NCI-H146 (cell line): ENCODE results near the gene PUS3.
"Not testable (repeated sequence)": the region's sequence is repeated elsewhere in the genome, so short reads cannot be mapped to it uniquely, and the experiment has no call there.

Source experiments
- DNase-seq: peaks from one replicate; lab custom pipeline; 2025; lab: John Stamatoyannopoulos, UW

Gene PUS3

DNA sequence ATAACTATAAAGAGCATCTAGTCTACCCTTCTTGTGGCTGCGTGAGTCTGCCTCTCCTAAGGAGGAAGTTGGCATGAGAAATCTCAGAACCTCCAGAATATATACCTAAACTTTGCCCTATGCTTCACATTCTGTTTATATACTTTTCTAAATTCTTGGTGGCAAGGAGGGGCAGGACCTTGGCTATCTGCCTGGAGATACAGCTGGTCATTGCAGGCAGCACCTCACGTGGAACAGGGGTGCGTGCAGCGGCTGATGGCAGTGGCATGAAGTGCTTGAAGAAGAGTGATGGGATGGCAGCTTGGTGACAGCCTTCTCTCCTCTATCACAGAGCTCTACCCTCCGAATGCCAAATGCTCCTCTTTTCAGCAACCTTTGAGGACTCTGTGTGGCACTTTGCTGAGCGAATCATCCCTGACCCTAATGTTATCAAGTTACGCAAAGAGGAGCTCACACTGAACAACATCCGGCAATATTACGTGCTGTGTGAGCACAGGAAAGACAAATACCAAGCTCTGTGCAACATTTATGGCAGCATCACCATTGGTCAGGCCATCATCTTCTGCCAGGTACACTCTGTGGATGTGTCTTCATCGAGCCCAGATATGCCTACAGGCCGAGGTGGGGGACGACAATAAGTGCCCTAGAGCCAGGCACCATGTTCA lies 13.8 kb upstream of the PUS3 start:
- no peak for DNase-seq

DNA sequence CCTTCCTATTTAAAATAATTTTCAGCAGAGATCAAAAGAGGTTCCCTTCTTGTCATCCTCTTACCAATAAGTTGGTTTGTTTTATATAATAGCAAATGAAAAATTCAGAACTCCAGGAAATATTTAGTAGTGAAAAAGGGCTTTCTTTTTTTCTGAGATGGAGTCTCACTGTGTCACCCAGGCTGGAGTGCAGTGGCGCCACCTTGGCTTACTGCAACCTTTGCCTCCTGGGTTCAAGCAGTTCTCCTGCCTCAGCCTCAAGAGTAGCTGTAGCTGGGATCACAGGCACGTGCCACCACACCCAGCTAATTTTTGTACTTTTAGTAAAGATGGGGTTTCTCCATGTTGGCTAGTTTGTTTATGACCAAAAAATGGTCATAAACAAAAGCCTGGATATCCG lies 11.6 kb upstream of the PUS3 start:
- not testable (repeated sequence) for DNase-seq

DNA sequence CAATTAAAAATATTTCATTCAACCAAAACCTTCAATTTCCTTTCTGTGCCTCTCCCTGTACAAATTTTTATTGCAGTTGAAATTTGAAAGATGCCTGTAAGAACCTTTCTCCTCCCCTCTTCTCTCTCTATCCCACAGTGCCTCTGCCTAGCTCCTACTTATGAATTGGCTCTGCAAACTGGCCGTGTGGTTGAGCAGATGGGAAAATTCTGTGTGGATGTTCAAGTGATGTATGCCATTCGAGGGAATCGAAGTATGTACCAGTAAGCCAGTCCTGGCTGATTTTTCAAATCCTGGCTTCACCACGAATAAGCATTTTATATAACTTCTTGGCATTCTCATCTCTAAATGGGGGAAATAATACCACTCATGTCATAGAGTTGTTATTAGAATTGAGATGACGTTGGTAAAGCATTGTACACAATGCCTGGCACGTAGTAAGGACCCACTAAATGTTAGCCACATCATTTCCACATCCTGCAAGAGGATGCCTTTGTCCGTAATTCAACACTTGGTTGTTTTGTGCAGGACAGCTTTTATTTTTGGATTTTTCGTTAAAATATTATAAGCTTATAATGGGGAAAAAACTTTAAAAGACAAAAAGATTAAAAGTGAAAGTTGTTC lies 7.3 kb upstream of the PUS3 start:
- no peak for DNase-seq

DNA sequence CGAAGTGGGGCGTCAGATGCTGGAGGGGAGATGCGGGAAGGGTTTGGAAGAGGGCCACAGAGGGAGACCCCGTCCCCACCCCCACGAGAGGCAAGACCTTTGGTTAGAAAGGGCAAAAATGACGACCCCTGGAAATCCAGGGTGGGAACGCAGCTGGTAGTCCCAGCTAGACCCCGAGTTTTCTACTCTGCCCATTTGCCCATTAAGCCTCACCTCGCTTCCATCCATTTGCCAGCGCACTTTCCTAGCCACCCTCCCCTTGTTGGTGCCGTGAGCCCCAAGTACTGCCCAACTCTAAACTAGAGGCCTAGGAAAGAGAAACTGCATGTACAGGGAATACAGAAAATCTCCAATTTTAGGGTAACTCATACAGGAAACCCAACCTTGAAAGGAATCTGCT lies 1.7 kb upstream of the PUS3 start:
- DNase-seq, result no peak

DNA sequence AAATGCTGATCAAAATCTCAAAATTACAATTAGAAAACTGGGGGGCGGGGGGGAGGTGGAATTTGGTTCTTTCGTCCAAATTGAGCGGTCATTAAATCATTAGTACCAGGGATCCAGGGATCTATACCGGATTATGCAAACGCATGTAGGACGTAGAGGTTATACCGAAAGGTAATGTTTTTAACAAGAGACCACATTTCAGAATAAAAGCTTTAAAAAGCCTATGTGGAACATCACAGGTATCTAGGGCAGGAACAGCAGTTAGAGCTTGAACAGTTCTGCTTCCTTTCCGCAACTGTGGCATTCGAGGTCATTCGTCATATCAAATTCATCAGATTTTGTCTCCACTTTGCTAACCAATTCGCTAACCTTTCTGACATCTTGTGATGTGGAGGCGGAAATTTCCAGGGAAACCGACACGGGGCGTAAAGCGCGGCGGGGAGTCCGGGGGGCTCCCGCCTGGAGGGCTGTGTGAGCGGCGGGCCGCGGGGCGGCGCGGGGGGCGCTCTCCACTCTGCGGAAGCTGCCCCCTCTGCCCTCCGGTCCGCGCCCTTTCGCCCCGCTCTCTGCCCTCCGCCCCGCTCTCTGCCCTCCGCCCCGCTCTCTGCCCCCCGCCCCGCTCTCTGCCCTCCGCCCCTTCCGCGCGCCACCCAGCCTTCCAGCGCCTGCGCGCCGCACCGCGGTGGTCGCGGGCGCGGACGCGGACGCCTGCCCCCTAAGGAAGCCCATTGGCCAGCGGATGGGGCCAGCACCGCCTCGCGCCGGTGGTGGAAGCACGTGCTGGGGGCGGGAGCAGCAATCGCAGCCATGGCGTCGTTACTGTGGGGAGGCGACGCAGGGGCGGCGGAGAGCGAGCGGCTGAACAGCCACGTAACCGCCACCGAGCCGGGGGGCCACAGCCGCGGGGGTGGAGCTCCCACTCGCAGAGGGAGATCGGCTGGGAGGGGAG lies 979 bp upstream of the PUS3 start, which contains the start of gene DDX25:
TSS of gene DDX25 (plus strand) at position 798 of the 949 bp plus-strand sequence. CDS start at position 808, 10 bp downstream.
- DNase-seq, result peak; percentile 89

DNA sequence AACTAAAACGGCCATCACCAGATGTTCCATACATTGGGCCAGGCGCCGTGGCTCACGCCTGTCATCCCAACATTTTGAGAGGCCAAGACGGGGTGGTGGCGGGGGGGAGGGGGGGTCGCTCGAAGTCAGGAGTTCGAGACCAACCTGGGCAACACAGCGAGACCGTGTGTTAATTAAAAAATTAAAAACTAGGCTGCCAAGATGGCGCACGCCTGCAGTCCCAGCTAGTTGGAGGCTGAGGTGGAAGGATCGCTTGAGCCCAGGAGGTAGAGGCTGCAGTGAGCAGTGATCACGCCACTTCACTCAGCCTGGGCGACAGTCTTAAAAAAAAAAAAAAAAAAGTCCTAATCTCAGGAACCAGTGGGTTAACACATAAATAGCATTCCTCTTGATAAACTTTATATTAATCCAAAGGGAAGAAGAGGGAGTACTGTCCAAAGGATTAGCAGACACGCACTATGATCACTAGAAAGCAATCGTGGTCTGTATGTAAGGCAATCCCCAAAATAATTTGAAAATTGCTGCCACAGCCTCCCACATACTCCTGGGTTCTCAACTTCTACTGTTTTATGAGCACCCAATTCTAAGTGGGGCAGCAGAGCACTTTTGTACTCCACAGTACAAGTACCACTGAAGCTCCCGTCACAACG lies 604 bp downstream of the PUS3 start:
- DNase-seq, result no peak

DNA sequence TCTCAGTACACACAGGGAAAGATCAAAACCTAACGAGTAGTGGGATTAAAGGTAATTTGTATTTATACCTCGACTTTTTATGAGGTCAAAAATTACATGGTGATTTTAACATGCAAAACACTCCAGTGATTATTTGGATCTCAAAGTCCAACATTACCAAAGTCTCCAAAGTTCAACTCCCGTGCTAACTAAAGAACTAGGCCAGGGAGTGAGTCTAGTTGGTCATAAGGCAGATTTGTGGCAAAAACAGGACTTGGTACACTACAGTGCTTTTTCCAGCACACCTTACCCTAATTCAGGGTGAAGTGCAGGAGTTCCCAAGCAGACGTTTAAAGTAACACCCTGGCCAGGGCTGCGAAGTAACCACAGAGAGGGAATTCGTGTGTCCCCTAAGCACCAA lies 1.1 kb downstream of the PUS3 start:
- DNase-seq, result no peak

DNA sequence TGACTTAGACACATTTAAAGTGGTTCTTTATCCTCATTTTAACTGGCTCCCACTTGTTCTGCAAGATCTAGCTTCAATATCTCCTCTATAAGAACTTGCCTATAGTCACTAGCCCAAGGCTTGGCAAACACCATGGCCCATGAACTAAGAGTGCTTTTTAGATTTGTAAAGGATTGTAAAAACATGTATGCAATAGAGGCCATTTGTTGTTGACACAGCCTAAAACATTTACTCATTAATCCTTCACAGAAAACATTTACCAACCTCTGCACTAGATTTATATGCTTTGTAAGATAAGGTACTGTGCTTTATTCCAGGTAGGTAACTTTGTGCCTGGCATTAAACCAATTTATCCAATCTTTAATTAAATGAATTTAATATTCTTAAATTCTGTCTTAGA lies 10.0 kb downstream of the PUS3 start:
- no peak for DNase-seq

DNA sequence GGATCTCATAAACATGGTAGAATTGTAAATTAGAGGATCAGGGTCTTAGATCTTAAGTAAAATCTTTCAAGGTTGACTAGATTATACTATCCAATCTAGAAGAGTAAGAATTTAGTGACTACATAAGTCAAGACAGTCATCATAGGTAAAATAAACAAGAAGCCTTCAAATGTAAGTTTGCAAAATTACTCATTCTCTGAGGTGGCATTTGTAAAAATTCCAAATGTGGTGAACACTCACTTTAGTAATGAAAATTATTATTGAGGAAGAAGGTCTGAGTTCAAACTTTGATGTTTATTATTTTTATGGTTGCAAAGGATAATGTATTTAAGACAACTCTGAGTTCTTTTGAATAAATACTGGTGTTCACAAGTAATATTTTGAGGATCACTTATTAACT lies 10.9 kb downstream of the PUS3 start:
- no peak for DNase-seq

DNA sequence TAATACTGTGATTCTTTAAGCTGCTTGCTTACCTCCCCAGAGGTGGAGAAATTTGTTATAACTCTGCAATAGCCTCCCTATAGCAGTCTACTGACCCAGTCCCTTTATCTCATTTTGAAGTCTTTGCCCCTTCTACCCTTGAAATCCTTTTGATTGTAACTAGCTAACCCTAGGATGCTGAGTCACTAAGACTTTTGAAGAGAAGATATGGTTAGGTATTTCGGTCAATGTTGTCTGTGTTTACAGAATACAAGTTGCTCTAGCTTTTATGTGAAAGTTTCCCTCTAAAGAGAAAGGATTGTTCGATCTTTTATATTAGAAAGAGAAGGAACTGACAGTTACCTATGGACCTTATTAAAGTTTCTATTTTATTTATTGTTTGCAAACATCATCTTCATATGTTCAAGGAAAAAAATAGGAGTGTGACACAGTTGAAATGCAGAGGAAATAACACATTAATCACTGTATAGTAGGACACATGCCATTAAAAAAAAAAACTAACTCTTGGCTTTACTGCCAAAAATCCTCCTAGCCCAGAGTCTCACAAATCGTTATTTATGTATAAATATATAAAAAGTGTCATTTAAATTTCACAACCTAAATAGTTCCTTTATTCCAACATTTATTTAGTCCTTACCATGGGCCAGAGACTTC lies 12.4 kb downstream of the PUS3 start:
- no peak for DNase-seq

DNA sequence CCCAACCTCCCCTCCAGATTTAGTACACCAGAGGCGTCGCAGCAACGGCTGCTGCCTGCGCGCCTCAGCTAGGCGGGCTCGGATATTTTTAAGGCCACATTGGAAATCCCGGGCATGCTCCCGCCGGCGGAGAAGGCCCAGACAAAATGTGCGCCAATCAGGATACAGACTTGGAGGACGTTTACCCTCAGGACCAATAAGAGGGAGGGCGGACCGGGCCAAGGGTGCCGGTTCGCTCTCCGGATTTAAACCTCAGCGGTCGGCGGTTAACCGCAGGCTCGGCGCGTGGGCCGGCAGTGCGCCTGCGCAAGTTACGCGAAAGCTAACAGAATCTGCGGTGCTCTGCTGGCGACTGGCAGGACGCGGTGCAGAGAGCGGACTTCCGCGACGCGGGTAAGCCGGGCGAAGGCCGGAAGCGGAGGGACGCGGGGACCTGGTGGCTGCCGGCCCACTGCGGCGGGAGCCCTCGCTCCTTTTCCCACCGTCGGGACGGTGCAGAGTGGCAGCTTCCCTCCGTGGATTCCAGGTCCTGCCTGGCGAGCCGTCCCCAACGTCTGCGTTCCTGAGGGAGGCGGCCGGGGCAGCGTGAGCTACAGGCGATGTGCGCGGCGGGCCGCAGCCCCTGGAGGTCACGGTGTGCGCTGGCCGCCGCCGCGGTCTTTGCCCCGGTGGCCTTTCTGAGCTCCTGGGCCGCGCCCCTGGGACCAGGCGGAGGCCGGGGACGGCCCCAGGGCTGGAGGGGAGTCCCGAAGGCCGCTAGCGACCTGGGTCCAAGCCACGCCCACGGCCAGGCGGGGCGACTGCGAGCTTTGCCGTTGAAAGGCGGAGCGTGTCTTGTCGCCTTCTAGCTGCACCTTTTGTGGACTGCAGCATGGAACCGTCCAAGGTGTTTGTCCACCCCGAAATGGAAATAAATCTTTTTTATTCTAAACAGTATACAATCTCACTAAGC lies 15.4 kb downstream of the PUS3 start, which contains the start of gene HYLS1:
TSS of gene HYLS1 (plus strand) at position 296 of the 952 bp plus-strand sequence. CDS start 11,701 bp downstream, outside the sequence.
- peak; percentile 92 for DNase-seq

DNA sequence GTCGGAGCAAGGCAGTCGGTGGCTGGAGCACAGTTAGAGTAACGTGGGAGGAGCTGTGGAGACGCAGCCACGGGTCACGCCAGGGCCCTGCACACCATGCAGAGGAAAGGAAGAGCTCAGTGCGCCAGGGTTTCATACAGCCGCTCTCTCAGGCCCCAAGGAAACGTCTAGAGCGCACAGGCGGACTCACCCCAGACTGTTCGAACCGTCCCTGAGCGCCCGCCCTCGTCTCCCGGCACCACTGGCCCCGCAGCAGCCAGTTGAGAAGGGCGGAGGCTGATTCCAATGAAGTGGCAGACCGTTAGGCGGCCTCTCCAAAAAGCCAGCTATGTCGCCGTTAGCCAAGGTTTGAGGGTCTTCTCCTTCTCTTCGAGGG lies 16.0 kb downstream of the PUS3 start:
- peak; percentile 41 for DNase-seq

DNA sequence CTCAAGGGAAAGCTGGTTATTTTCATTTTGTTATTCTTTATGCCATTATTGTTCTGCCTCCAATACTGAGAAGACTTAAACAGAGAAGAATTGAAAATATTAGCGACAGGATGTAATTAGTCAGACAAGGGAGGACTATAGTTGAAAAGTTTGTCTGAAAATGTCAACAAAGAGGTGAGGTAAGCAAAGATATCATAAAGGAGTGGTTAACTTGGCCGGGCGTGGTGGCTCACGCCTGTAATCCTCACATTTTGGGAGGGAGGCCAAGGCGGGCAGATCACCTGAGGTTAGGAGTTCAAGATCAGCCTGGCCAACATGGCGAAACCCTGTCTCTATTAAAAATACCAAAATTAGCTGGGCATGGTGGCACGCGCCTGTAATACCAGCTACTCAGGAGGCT lies 19.6 kb downstream of the PUS3 start:
- no peak for DNase-seq

DNA sequence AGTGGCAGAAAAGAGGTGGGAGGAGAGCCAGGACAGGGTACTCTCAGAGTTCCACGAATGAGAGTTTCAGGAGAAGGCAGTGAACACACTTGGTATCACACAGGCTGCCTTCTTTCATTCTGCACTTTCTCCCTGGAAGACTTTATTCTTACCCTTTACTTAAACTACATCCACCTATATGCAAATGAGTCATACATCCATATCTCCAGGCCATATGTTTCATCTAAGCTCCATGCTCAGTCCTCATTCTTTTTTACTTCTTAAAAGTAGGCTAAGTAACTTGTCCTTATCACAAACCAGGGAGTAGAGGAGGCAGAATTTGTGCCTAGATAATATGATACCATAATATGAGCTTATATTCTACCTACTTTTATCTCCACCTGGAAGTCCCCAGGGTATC lies 21.7 kb downstream of the PUS3 start:
- no peak for DNase-seq

DNA sequence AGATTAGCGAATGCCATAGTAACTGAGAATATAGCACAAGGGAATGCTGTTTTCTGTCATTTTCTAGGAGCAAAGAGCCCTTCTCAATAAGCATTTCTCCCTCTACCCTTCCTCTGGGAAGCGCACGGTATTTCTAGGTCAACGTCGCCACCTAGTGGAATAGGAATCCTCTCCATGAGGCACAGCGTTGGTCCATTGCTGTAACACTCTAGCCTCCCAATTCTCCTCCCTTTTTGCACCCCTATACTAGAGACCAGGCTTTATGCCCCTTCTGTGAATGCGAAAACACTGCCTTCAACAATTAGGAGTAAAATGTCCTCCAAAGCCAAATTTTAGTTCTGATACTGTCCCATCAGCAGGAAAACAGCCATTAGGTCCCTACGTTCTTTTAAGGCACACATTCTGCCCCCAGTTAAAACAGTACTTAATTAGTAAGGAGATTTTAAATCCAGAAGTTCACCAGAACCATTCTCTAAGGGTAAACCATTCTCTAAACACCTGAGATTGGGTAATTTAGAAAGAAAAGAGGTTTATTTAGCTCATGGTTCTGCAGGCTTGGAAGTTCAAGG lies 28.4 kb downstream of the PUS3 start:
- DNase-seq, result peak; percentile 78

DNA sequence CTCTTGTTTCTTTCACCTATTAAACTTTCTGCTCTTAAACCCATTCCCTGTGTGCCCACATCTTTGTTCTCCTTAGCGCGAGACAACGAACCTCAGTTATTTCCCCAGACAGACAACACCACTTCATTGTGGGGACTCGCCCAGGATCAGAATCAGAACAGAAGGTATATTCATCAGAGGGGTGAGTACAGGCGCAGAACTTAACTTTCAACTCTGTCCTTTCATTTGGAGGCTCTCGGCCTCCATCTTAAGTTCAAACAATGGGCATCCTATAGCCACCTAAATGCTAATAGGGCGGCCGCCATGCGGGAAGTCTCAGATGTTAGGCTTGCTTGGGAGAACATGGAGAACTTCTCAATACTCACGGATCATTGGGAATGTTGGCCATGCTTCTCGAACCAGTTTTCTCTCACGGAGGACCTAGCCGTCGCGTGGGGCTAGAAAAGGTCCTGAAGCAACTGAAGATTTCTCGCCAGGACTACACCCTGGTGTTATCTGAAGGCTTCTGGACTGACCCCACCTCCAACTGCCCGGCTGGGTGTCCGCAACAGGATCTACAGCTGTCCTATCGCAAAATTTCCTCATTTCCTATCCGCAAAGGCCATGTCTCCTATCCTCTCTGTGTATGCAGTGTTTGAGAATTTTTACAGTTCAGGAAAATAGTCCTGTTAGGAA lies 29.0 kb downstream of the PUS3 start:
- peak; percentile 57 for DNase-seq

DNA sequence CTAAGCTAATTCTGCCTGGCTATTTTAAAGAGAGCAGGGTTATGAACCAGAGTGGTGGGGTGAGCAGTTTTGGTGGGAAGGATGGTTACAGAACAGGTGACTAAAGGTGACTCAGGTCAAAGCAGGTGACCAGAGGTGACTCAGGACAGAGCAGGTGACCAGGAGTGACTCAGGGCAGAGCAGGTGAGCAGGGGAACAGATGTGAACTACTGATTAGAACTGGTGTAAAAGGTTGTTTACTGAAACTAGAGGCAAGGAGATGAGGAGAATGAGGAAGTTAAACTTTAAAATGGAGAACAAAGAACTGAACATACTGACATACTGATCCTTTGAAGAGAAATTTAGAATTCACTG lies 30.9 kb downstream of the PUS3 start:
- no peak for DNase-seq

DNA sequence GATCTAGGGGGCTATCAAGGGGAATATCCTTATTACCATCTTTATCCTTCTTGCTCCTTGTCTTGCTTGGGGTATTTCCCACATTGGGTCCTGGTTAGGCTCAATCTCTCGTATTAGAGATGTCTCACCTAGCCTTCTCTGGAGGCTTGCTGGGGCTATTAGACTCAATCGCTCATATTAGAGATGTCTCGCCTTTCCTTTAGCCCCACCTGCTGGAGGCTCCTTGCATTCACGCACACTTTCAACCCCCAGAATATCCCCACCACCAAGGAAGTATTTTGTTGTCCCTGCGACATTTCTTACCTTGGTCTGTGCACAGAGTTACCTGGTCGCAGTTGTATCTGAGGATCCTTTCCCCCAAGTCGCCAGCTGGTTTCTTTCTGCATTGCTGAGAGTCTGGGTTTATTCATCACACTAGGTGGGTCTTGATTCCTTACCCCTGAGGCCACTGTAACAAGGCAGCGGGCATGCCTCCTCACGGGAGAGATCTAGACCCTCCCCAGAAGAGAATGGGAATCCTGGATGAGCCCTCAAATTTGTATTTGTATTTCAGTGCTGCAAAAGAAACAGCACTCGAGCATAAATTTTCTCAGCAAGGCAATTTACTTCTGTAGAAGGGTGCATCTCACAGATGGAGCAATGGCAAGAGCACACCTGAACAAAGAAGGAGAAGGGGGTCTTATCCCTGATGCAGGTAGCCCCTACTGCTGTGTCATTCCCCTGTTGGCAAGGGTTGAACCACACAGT lies 31.4 kb downstream of the PUS3 start:
- peak; percentile 36 for DNase-seq

DNA sequence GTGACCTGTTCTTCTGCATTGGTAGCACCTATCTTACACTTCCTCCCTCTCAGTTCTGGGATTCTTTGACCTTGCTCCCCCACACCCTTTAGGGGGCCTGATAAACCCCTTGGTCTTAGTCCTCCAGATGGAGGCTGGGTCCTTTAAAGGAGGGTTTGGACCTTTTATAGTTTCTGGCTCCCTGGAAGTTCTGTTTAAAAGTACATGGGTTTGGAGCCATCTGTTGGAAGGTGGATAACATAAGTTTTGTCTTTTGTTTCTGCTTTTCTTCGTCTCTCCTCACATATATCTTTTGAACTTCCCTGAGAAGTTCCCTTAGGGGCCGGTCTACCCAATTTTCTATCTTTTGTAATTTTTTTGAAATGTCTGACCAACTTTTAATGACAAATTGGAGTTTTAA lies 33.5 kb downstream of the PUS3 start:
- DNase-seq, result no peak
